Aorta (tissue), 5 donors: ENCODE results near the gene MRC2. TPM values are rescaled to one million over a fixed set of nuclear protein-coding genes. Genes with fewer than 3 reads are reported as not detected.

Experiments used
- ATAC-seq: fragments of 200-7000 bp; cut with Tn5 transposase; one replicate; pipeline ENCODE4 v1.9.1; 2022; ENCODE audit warnings: moderate library complexity; ENCODE audit not compliant: low FRiP score
- DNase-seq, 2 donors: peaks; one replicate each; pipeline ENCODE4 v3.0.0-alpha.2; 2020
- H3K27ac ChIP-seq, 2 donors: one replicate each; pipeline ENCODE4 v1.5.1; 2013; ENCODE audit warnings: low read length in 2 of 2, mild to moderate bottlenecking in 2 of 2, moderate library complexity in 2 of 2, control low read depth in 1 of 2, inconsistent platforms in 1 of 2, low read depth in 1 of 2
- H3K27me3 ChIP-seq, 2 donors: one replicate each; pipeline ENCODE4 v1.6.1; 2013; ENCODE audit warnings: control low read depth in 1 of 2, low read length in 1 of 2, mild to moderate bottlenecking in 1 of 2, moderate library complexity in 1 of 2; ENCODE audit not compliant: insufficient read depth in 2 of 2, control insufficient read depth in 1 of 2
- H3K36me3 ChIP-seq, 2 donors: one replicate each; pipeline ENCODE4 v1.6.1; 2013; ENCODE audit warnings: control low read depth in 1 of 2, low read length in 1 of 2, mild to moderate bottlenecking in 1 of 2; ENCODE audit not compliant: insufficient read depth in 2 of 2, control insufficient read depth in 1 of 2
- H3K4me1 ChIP-seq, 2 donors: one replicate each; pipeline ENCODE4 v1.6.1; 2013; ENCODE audit warnings: low read length in 2 of 2, control low read depth in 1 of 2, mild to moderate bottlenecking in 1 of 2, moderate library complexity in 1 of 2; ENCODE audit not compliant: insufficient read depth in 2 of 2, control insufficient read depth in 1 of 2
- H3K4me3 ChIP-seq, 2 donors: one replicate each; pipeline ENCODE4 v1.5.1; 2013; ENCODE audit warnings: low read length in 2 of 2, control low read depth in 1 of 2, mild to moderate bottlenecking in 1 of 2
- H3K9me3 ChIP-seq: one replicate; pipeline ENCODE4 v1.6.1; 2013; ENCODE audit warnings: mild to moderate bottlenecking, low read length; ENCODE audit not compliant: control insufficient read depth
- WGBS, 2 donors: extraction: QIAGEN DNeasy Blood & Tissue Kit; methylation state at CpG; one replicate each; pipeline ENCODE4 v1.1.7; 2013; 5-methylcytosine and 5-hydroxymethylcytosine counted together
- intact Hi-C, 2 donors: fragments of 100-400 bp; cut with DNase I; formaldehyde crosslinking; loops; one replicate each; pipeline versions ENCODE4 v1.14.2 to v1.15.0; 2022
- polyA plus RNA-seq, 2 donors: library from polyadenylated mRNA; stranded (reverse); fragments of 200-250 nt; gene quantifications; one replicate each; pipeline ENCODE4 v1.2.3, GENCODE V29; 2013
- total RNA-seq, 2 donors: library from RNA; stranded (reverse); fragmentation: NEBNext Ultra II Directional; extraction: Animal tissue kit (Norgen Biotek cat#: 25700); gene quantifications; one replicate each; pipeline ENCODE4 v1.2.1, GENCODE V29; 2021
- donor health status: healthy with polysubstance abuse.
- donor health status: Bipolar disorder and iron deficiency.
- donor health status: DM: no; HTN: no; CAD: no.
- donor health status: DM: no; HTN: no; CAD: no.
- donor health status: DM: yes; HTN: yes; CAD: no.

Gene MRC2
- total and polyA plus RNA-seq, 4 donors: 15.3 to 232 (median 122) TPM

- Histone ChIP-seq H3K27me3 (no peaks in the 10 kb centered on the region), H3K9me3 (no peaks in the 10 kb centered on the region), H3K36me3 (no peaks in the 10 kb centered on the region), H3K4me3 (peak overlapping the region; percentile 61), H3K27ac (peak overlapping the region; percentile 10 to 42), H3K4me1 (no peaks in the 10 kb centered on the region)
- peak in 1 of 2 donors; percentile 73 for DNase-seq
- intact Hi-C loops: loop anchor here in 1 of 2 donors (2.0 to 5.0 kb wide), 2 partner anchors 24 to 53 kb away; no protein-coding TSS in a partner anchor
- 4 to 5% methylated on average over 19 of the region's 19 CpGs for WGBS, 2 donors
- no peak for ATAC-seq
These were observed 1.5 kb downstream of the MRC2 start for GRCh38 chr17:62628831-62629555.

GRCh38 chr17:62629556-62630364 is 2.3 kb downstream of the MRC2 start:
- no peaks in the 10 kb centered on the region for H3K4me1 ChIP-seq
- H3K27ac ChIP-seq: peak overlapping the region in 1 of 2 donors; percentile 42

GRCh38 chr17:62630365-62631085 is 3.1 kb downstream of the MRC2 start:
- WGBS, 2 donors: 23 to 34% methylated on average over 12 of the region's 12 CpGs
- ATAC-seq: no peak
- no peaks in the 10 kb centered on the region for H3K9me3 ChIP-seq
- H3K4me1 ChIP-seq: no peaks in the 10 kb centered on the region
- intact Hi-C loops: no loop called here
- H3K4me3 ChIP-seq: no peak overlapping the region
- no peaks in the 10 kb centered on the region for H3K27me3 ChIP-seq
- peak overlapping the region in 1 of 2 donors; percentile 42 for H3K27ac ChIP-seq
- no peak for DNase-seq
- no peaks in the 10 kb centered on the region for H3K36me3 ChIP-seq

More at GRCh38 chr17:62629556-62630364, 2.3 kb downstream of the MRC2 start:
- no peaks in the 10 kb centered on the region for H3K36me3 ChIP-seq
- ATAC-seq (no peak), DNase-seq (no peak)
- H3K9me3 ChIP-seq: no peaks in the 10 kb centered on the region
- 9 to 13% methylated on average over 19 of the region's 19 CpGs for WGBS, 2 donors
- H3K27me3 ChIP-seq: no peaks in the 10 kb centered on the region
- intact Hi-C loops: loop anchor here in 1 of 2 donors (2.0 to 5.0 kb wide), 2 partner anchors 23 to 53 kb away; no protein-coding TSS in a partner anchor
- H3K4me3 ChIP-seq: peak overlapping the region in 1 of 2 donors; percentile 61

GRCh38 chr17:62631086-62631935 is 3.8 kb downstream of the MRC2 start:
- Histone ChIP-seq H3K27me3 (no peaks in the 10 kb centered on the region), H3K36me3 (no peaks in the 10 kb centered on the region), H3K27ac (no peak overlapping the region), H3K9me3 (no peaks in the 10 kb centered on the region), H3K4me3 (no peak overlapping the region), H3K4me1 (no peaks in the 10 kb centered on the region)
- DNase-seq (peak in 1 of 2 donors; percentile 69), ATAC-seq (no peak)
- WGBS, 2 donors: 79 to 80% methylated on average over 23 of the region's 23 CpGs
- intact Hi-C loops: no loop called here

- H3K4me1 ChIP-seq: no peaks in the 10 kb centered on the region
- ATAC-seq: no peak
- H3K4me3 ChIP-seq: no peak overlapping the region
- WGBS, 2 donors: 68 to 72% methylated on average over 27 of the region's 27 CpGs
- no peaks in the 10 kb centered on the region for H3K27me3 ChIP-seq
- H3K27ac ChIP-seq: no peak overlapping the region
- peak in 1 of 2 donors; percentile 40 for DNase-seq
- intact Hi-C loops: no loop called here
- no peaks in the 10 kb centered on the region for H3K36me3 ChIP-seq
- H3K9me3 ChIP-seq: no peaks in the 10 kb centered on the region
These were observed 4.8 kb downstream of the MRC2 start for GRCh38 chr17:62631936-62632924.

- Histone ChIP-seq H3K36me3 (no peaks in the 10 kb centered on the region), H3K4me1 (no peaks in the 10 kb centered on the region), H3K4me3 (no peak overlapping the region), H3K27ac (no peak overlapping the region), H3K27me3 (no peaks in the 10 kb centered on the region), H3K9me3 (no peaks in the 10 kb centered on the region)
- no peak for ATAC-seq
- 53 to 65% methylated on average over 9 of the region's 9 CpGs for WGBS, 2 donors
- DNase-seq: peak in 1 of 2 donors; percentile 13
- intact Hi-C loops: no loop called here
These were observed 10.3 kb downstream of the MRC2 start for GRCh38 chr17:62637809-62638208.

- intact Hi-C loops: no loop called here
- H3K36me3 ChIP-seq: no peaks in the 10 kb centered on the region
These were observed 13.7 kb downstream of the MRC2 start for GRCh38 chr17:62641153-62641552.

More at GRCh38 chr17:62641153-62641552, 13.7 kb downstream of the MRC2 start:
- Histone ChIP-seq H3K4me1 (no peaks in the 10 kb centered on the region), H3K27me3 (no peaks in the 10 kb centered on the region), H3K9me3 (no peaks in the 10 kb centered on the region), H3K27ac (no peak overlapping the region), H3K4me3 (no peak overlapping the region)
- DNase-seq (no peak), ATAC-seq (no peak)
- WGBS, 2 donors: 83 to 84% methylated on average over 10 of the region's 10 CpGs
